22Rv1 (cell line): ENCODE data around the gene SLC6A19.

ENCODE experiments used
- ZFX ChIP-seq: fragments of 450-650 bp; IDR thresholded peaks from 2 replicates; pipeline ENCODE4 v1.6.1; 2017; ENCODE audit warnings: antibody characterized with exemption, borderline replicate concordance
- TF ChIP-seq, protein P1 (sequence below): fragments of 450-650 bp; IDR thresholded peaks from 2 replicates; pipeline ENCODE4 v1.5.1; 2017; ENCODE audit warnings: mild to moderate bottlenecking

DNA sequence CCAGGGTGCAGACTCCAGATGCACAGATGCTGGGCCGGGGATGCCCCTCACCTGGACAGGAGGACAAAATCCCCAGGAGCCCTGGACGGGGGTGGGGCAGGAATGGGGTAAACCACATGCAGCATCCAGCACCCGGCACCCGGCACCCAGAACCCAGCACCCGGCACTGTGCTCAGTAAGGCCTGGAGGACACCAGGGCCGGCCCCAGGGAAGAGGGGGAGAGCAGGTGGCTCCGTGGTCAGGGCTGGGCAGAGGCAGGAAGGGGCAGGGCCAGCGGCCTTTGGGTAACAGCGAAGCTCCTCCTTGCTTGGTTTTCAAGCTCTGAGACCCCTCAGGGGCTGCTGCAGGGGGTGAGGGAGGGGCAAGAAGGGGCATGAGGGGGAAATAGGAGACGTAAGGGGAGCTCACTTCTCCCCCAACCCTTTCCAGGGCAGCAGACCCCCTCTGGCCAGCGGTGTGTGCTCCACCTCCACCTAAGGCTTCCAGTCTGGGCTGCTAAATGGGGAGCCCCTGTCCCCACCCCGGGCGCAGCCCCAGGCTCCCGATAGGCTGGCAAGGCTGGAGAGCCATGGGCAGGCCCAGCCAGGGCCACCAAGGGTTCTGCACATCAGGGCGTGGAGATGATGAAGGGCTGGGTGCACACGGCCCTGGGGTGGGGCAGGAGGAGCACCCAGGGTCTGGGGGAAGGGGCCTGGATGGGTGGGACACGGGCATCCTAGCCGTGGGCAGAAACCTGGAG, 17.8 kb upstream of the SLC6A19 start:
- TF ChIP-seq, protein P1, sequence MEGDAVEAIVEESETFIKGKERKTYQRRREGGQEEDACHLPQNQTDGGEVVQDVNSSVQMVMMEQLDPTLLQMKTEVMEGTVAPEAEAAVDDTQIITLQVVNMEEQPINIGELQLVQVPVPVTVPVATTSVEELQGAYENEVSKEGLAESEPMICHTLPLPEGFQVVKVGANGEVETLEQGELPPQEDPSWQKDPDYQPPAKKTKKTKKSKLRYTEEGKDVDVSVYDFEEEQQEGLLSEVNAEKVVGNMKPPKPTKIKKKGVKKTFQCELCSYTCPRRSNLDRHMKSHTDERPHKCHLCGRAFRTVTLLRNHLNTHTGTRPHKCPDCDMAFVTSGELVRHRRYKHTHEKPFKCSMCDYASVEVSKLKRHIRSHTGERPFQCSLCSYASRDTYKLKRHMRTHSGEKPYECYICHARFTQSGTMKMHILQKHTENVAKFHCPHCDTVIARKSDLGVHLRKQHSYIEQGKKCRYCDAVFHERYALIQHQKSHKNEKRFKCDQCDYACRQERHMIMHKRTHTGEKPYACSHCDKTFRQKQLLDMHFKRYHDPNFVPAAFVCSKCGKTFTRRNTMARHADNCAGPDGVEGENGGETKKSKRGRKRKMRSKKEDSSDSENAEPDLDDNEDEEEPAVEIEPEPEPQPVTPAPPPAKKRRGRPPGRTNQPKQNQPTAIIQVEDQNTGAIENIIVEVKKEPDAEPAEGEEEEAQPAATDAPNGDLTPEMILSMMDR, result no peak
- TF ChIP-seq ZFX, result no peak
